ENCODE data around the gene UNC5C.
A peak's percentile ranks its signal among the peaks of the same experiment; 100 is the strongest.

UNC5C gene

DNA sequence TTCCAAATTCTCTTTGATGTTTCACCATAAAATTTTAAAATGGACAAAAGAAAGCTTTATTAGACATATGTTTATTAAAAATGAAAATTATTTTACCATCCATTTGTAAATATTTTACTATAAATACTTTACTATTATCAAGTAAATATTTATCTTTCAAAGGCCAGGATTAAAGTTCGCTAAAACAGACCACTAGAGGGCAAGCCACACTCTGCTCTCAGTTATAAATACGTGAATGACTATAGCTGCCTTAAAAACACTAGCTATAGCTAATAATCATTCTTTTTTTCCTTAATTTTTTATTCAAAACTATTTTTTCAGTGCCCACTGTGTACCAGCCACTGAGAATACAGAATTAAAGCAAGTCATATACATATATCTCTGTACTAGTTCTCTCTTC, 38.6 kb downstream of the UNC5C start:
- POLR2A ChIA-PET, result no interaction called here
- no peak for DNase-seq (ENCODE audit: extremely low spot score)
- TF ChIP-seq ZNF384 (IDR thresholded peaks at IDR 0.05), result no peak
- no peak for TF ChIP-seq BHLHE40 (IDR thresholded peaks at IDR 0.05; ENCODE audit: borderline replicate concordance)
- no peak for TF ChIP-seq FOXK2 (IDR thresholded peaks at IDR 0.05)
- TF ChIP-seq SUZ12 (IDR thresholded peaks at IDR 0.05), result no peak
- no peak for TF ChIP-seq LEF1 (IDR thresholded peaks at IDR 0.05; ENCODE audit: borderline replicate concordance)
- TF ChIP-seq ELF4 (IDR thresholded peaks at IDR 0.05), result no peak
- no peak for TF ChIP-seq CTBP1 (IDR thresholded peaks at IDR 0.05; ENCODE audit: borderline replicate concordance)
- TF ChIP-seq FOXA1 (IDR thresholded peaks at IDR 0.05), result no peak
- TF ChIP-seq, protein P1, sequence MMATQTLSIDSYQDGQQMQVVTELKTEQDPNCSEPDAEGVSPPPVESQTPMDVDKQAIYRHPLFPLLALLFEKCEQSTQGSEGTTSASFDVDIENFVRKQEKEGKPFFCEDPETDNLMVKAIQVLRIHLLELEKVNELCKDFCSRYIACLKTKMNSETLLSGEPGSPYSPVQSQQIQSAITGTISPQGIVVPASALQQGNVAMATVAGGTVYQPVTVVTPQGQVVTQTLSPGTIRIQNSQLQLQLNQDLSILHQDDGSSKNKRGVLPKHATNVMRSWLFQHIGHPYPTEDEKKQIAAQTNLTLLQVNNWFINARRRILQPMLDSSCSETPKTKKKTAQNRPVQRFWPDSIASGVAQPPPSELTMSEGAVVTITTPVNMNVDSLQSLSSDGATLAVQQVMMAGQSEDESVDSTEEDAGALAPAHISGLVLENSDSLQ (IDR thresholded peaks at IDR 0.05), result no peak
- TF ChIP-seq SP1 (IDR thresholded peaks at IDR 0.05), result no peak
- no peak for TF ChIP-seq TARDBP (IDR thresholded peaks at IDR 0.05)
- TF ChIP-seq HDGF (IDR thresholded peaks at IDR 0.05; ENCODE audit: borderline replicate concordance), result no peak
- TF ChIP-seq L3MBTL2 (conservative IDR thresholded peaks at IDR 0.05), result no peak
- TF ChIP-seq NFRKB (IDR thresholded peaks at IDR 0.05), result no peak
- CTCF ChIA-PET, result interaction anchor here (0.5 to 1.7 kb wide), 8 partner anchors 10 to 367 kb away, joined by 3 to 6 read pairs (median 4); no protein-coding TSS in a partner anchor

DNA sequence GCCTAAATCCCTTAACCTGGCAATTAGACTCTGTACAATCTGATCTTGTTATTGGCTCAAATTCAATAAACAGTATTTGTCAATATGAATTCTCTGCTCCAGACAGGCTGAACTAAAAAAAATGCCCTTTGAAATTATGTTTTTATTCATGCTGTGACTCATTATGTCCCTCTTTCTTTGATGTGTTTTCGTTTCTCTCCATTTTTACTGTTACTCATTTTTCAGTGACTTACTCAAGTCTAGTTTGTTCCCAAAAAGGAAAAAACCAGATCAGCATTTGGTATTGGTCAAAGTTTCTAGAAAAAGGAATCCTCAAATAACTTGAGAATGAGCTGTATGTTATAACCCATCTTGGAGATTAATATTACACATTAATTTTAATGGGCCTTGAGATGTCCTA, 40.4 kb downstream of the UNC5C start:
- DNase-seq (ENCODE audit: extremely low spot score), result no peak
- CTCF ChIA-PET, result no interaction called here
- POLR2A ChIA-PET, result no interaction called here
- TF ChIP-seq TARDBP (IDR thresholded peaks at IDR 0.05) (no peak), SUZ12 (IDR thresholded peaks at IDR 0.05) (no peak), NFRKB (IDR thresholded peaks at IDR 0.05) (no peak)

DNA sequence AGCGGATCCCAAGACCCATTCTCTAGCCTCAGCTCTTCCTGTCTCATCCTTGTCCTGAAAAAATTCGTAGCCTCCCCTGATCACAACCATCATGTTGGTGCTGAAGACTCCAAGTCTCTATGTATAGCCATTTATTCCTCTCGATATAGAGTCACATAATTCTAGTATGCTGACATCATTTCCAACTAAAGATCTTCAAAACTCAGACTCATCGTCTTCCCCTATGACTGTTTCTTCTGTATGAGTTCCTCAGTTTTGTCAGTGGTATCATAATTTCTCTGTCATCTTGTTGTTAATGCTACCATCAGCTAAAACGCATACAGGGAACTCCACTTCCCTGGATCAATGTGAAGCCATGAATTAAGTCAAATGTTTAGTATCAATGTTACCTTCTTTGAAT, 41.2 kb downstream of the UNC5C start:
- CTCF ChIA-PET, result no interaction called here
- no peak for TF ChIP-seq TARDBP (IDR thresholded peaks at IDR 0.05)
- no peak for TF ChIP-seq ARNT (IDR thresholded peaks at IDR 0.05)
- TF ChIP-seq L3MBTL2 (conservative IDR thresholded peaks at IDR 0.05), result no peak
- TF ChIP-seq SUZ12 (IDR thresholded peaks at IDR 0.05), result no peak
- no peak for TF ChIP-seq CTBP1 (IDR thresholded peaks at IDR 0.05; ENCODE audit: borderline replicate concordance)
- TF ChIP-seq SP1 (IDR thresholded peaks at IDR 0.05), result no peak
- TF ChIP-seq LEF1 (IDR thresholded peaks at IDR 0.05; ENCODE audit: borderline replicate concordance), result no peak
- no peak for TF ChIP-seq FOXK2 (IDR thresholded peaks at IDR 0.05)
- POLR2A ChIA-PET, result no interaction called here
- DNase-seq (ENCODE audit: extremely low spot score), result no peak

DNA sequence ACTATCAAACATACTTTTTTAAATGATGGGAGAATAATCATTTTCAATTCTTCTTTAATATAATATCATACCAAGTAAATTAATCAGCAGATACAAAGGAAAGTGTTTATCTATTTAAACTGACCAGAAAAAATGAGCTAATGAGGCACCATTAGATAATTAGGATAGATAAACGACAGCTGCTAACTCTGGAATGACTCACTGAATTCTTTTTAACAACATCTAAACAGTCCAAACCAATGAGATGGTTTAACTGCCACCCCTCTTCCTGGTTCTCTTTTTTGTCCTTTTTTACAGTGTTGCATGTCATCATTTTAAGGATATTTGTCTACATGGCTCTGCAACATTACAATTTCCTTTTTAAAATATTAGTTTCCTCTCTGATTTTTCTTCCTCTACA, 41.6 kb downstream of the UNC5C start:
- DNase-seq (ENCODE audit: extremely low spot score), result no peak
- CTCF ChIA-PET, result no interaction called here
- POLR2A ChIA-PET, result no interaction called here
- TF ChIP-seq TARDBP (IDR thresholded peaks at IDR 0.05) (no peak), FOXA1 (IDR thresholded peaks at IDR 0.05) (no peak), CTBP1 (IDR thresholded peaks at IDR 0.05; ENCODE audit: borderline replicate concordance) (no peak), ELF4 (IDR thresholded peaks at IDR 0.05) (no peak), ZNF384 (IDR thresholded peaks at IDR 0.05) (no peak), FOXM1 (IDR thresholded peaks at IDR 0.05; ENCODE audit: borderline replicate concordance) (no peak), LEF1 (IDR thresholded peaks at IDR 0.05; ENCODE audit: borderline replicate concordance) (no peak)

DNA sequence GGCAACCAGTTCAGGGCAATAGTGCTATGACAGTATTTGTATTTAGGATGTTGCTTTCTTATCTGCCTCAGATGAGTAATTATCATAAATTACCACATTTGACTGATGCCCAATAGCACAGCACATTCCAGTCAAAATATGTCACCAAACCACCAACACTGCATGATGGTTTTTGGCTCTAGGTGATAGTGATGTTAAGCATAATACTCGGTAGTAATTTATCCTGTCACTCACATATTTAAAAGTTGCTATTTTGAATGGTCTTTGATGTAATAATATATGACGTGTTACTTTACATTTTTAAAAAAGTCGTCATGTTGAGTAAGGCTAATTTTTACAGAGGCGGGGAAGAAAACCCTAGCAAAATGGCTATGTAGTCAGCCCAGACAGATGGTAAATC, 42.5 kb downstream of the UNC5C start:
- no peak for DNase-seq (ENCODE audit: extremely low spot score)
- TF ChIP-seq FOXK2 (IDR thresholded peaks at IDR 0.05), result no peak
- TF ChIP-seq, protein P1 (IDR thresholded peaks at IDR 0.05), result peak; percentile 29
- TF ChIP-seq ZNF384 (IDR thresholded peaks at IDR 0.05), result no peak
- POLR2A ChIA-PET, result no interaction called here
- CTCF ChIA-PET, result no interaction called here

DNA sequence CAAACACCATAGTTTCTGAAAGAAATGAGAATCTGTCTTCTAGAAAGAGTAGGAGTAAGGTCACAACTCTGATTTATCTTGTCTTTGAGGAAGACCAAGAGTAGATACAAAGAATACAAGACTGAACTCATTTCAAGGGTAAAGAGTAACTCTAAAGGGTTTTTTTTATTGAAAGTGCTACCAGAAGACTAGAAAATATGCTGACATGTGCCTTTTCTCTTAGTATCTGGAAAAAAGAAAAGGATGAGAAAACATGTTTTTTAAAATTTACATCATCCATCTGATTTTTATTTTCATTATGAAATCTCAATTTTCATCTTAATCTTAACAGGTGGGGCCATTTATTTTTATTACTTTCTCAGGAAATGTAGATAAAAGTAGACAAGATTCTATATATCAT, 43.0 kb downstream of the UNC5C start:
- TF ChIP-seq L3MBTL2 (conservative IDR thresholded peaks at IDR 0.05) (no peak), NFRKB (IDR thresholded peaks at IDR 0.05) (no peak), HDGF (IDR thresholded peaks at IDR 0.05; ENCODE audit: borderline replicate concordance) (no peak)
- TF ChIP-seq, protein P1 (IDR thresholded peaks at IDR 0.05), result no peak
- ChIA-PET CTCF (no interaction called here), POLR2A (no interaction called here)
- no peak for DNase-seq (ENCODE audit: extremely low spot score)

DNA sequence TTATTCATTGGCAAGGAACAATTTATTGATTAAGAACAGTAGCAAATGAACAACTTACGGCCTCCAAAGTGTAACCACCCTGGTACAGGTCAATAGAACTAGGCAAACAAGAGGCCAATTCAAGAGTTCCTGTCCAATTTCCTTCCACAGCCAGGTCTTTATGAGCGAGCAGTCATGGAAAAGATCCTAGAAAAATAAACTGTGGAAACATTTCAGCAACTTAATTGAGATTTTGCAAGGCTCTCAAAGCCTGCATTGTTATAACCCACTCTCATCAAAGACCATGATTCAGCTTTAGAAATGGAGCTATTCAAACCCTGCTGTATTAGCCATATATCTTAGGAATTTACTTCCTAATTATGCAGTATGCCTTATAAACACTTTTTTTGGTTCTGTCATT, 43.6 kb downstream of the UNC5C start:
- ChIA-PET POLR2A (no interaction called here), CTCF (no interaction called here)
- no peak for TF ChIP-seq TARDBP (IDR thresholded peaks at IDR 0.05)
- TF ChIP-seq FOXM1 (IDR thresholded peaks at IDR 0.05; ENCODE audit: borderline replicate concordance), result no peak
- no peak for TF ChIP-seq FOXA1 (IDR thresholded peaks at IDR 0.05)
- TF ChIP-seq L3MBTL2 (conservative IDR thresholded peaks at IDR 0.05), result no peak
- TF ChIP-seq ZNF384 (IDR thresholded peaks at IDR 0.05), result no peak
- TF ChIP-seq BHLHE40 (IDR thresholded peaks at IDR 0.05; ENCODE audit: borderline replicate concordance), result no peak
- no peak for TF ChIP-seq SP1 (IDR thresholded peaks at IDR 0.05)
- TF ChIP-seq CTBP1 (IDR thresholded peaks at IDR 0.05; ENCODE audit: borderline replicate concordance), result no peak
- no peak for TF ChIP-seq ARNT (IDR thresholded peaks at IDR 0.05)
- no peak for TF ChIP-seq LEF1 (IDR thresholded peaks at IDR 0.05; ENCODE audit: borderline replicate concordance)
- TF ChIP-seq NFRKB (IDR thresholded peaks at IDR 0.05), result no peak
- TF ChIP-seq SUZ12 (IDR thresholded peaks at IDR 0.05), result no peak
- TF ChIP-seq, protein P1 (IDR thresholded peaks at IDR 0.05), result no peak
- TF ChIP-seq HDGF (IDR thresholded peaks at IDR 0.05; ENCODE audit: borderline replicate concordance), result no peak
- TF ChIP-seq FOXK2 (IDR thresholded peaks at IDR 0.05), result no peak
- DNase-seq (ENCODE audit: extremely low spot score), result no peak

All from HEK293T (cell line).